ENCODE data around the gene SKAP1. TPM values are rescaled to one million over a fixed set of nuclear protein-coding genes. Genes with fewer than 3 reads are reported as not detected.

The SKAP1 gene
- total RNA-seq, 6 donors from 2014 or later: 1.9 to 5.3 (median 3.9) TPM

DNA sequence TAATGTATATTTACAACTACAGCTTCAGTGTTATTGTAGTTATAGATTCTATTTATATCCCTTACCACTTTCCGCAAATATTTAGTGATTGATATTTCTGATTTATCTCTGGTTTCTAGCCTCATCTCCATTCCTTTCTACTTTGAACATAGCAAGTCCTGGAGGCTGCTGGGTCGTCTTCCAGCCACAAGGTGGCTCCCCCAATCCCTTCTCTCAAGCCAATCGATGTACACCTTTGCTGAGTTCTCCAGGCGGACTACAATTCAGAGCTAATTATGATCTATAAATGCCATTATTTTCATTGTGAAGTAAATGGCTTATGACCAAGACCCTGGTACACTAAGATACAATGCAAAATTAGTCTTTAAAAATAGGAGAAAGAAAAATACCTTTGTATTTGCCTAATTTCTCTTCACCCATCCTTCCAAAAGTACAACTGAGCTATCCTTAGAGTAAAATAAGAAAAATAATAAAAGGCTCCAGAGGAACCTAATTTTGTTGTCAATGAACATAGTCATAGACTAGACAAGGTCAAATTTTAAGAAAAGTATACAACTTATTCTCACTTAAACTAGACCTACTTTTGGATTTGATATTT is 122.1 kb downstream of the SKAP1 start:
- peak in 1 of 2 donors; percentile 81 for ATAC-seq (ENCODE audit: low FRiP score in 2 of 2)
- Histone ChIP-seq H3K36me3 (no peaks in the 10 kb centered on the region), H3K9me3 (no peaks in the 10 kb centered on the region), H3K27me3 (peaks cover 0 to 9% (median 3%) of the 10 kb centered on the region in 4 donors), H3K4me3 (no peak overlapping the region), H3K27ac (no peak overlapping the region), H3K4me1 (no peaks in the 10 kb centered on the region)
- TF ChIP-seq EP300 (IDR thresholded peaks at IDR 0.05) (no peak), POLR2AphosphoS5 (IDR thresholded peaks at IDR 0.05) (no peak), POLR2A (IDR thresholded peaks at IDR 0.05) (no peak)
- TF ChIP-seq, protein P1, sequence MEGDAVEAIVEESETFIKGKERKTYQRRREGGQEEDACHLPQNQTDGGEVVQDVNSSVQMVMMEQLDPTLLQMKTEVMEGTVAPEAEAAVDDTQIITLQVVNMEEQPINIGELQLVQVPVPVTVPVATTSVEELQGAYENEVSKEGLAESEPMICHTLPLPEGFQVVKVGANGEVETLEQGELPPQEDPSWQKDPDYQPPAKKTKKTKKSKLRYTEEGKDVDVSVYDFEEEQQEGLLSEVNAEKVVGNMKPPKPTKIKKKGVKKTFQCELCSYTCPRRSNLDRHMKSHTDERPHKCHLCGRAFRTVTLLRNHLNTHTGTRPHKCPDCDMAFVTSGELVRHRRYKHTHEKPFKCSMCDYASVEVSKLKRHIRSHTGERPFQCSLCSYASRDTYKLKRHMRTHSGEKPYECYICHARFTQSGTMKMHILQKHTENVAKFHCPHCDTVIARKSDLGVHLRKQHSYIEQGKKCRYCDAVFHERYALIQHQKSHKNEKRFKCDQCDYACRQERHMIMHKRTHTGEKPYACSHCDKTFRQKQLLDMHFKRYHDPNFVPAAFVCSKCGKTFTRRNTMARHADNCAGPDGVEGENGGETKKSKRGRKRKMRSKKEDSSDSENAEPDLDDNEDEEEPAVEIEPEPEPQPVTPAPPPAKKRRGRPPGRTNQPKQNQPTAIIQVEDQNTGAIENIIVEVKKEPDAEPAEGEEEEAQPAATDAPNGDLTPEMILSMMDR (IDR thresholded peaks at IDR 0.05): peak; percentile 38 to 86 (median 59)
- peak in 1 of 2 donors; percentile 42 for DNase-seq
- WGBS, 2 donors: 23 to 25% methylated on average over 4 of the region's 4 CpGs

DNA sequence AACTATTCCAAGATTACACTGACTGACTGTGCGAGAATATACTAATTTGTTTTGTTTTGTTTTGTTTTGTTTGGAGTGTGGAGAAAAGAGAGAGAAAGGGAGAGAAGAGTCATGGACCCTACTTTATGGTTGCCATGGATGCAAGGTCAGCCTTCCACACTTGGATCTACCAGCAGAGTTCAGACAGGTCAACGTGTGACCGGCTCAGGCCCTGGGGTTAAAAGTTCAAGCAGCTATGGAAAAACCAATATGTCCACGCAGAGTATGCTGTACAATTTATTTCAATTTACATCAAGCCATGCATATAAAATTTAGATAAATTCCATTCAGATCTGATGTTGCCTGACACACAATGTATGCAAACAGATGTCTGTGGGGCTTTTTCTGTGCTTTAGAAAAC is 122.8 kb downstream of the SKAP1 start:
- Histone ChIP-seq H3K4me1 (no peaks in the 10 kb centered on the region), H3K4me3 (no peak overlapping the region), H3K9me3 (no peaks in the 10 kb centered on the region), H3K27ac (no peak overlapping the region), H3K36me3 (no peaks in the 10 kb centered on the region), H3K27me3 (peaks cover 0 to 9% (median 3%) of the 10 kb centered on the region in 4 donors)
- no peak for ATAC-seq (ENCODE audit: low FRiP score in 2 of 2)
- DNase-seq: no peak
- TF ChIP-seq POLR2A (IDR thresholded peaks at IDR 0.05) (no peak), POLR2AphosphoS5 (IDR thresholded peaks at IDR 0.05) (no peak), EP300 (IDR thresholded peaks at IDR 0.05) (no peak)
- TF ChIP-seq, protein P1 (IDR thresholded peaks at IDR 0.05): no peak
- whole genome bisulfite sequencing, 2 donors: 63 to 70% methylated on average over 4 of the region's 4 CpGs

DNA sequence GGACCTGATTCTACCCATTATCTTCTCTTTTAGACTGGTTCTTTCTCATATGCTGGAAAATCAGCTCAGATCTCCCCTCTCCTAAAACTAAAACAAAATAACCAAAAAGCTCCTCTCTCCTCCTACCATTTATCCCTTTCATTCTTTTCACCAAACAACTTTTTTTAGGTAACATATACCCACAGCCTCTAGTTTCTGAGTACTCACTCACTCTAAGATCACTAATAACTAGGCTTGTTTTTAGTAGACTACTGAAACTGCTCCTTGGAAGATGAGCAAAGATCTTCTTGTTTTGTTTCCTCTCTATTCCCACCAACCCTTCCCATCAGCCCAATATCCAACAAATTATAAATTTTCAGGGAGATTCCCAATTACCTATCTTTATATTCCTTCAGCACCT is 129.0 kb downstream of the SKAP1 start:
- Histone ChIP-seq H3K27me3 (no peaks in the 10 kb centered on the region), H3K4me3 (no peak overlapping the region), H3K9me3 (no peaks in the 10 kb centered on the region), H3K4me1 (no peaks in the 10 kb centered on the region), H3K27ac (no peak overlapping the region), H3K36me3 (no peaks in the 10 kb centered on the region)
- no peak for DNase-seq
- no peak for TF ChIP-seq POLR2A (IDR thresholded peaks at IDR 0.05)
- TF ChIP-seq, protein P1 (IDR thresholded peaks at IDR 0.05): no peak
- no peak for ATAC-seq (ENCODE audit: low FRiP score in 2 of 2)

DNA sequence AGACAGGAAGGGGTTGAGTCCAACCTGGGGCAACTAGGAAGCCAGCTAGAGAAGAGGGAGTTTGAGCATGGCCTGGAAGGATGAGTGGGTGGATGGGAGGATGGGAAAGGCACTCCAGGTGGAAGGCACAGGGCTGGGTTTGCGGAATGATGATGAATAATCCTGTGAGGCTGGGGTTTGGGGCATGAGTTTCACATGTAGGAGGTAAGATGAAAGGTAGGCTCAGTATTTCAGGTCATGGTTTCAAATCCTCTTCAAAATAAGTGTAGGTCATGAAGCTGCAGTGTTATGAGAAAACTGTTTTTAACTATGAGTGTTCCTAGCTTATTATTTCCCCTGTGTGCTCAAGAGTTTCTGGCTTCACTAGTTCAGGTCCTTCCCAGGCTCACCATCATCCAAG is 130.3 kb downstream of the SKAP1 start:
- Histone ChIP-seq H3K27ac (no peak overlapping the region), H3K27me3 (no peaks in the 10 kb centered on the region), H3K9me3 (no peaks in the 10 kb centered on the region), H3K4me3 (no peak overlapping the region), H3K36me3 (no peaks in the 10 kb centered on the region), H3K4me1 (no peaks in the 10 kb centered on the region)
- DNase-seq: no peak
- no peak for ATAC-seq (ENCODE audit: low FRiP score in 2 of 2)
- TF ChIP-seq EP300 (IDR thresholded peaks at IDR 0.05): no peak
- TF ChIP-seq POLR2AphosphoS5 (IDR thresholded peaks at IDR 0.05): no peak
- TF ChIP-seq, protein P1 (IDR thresholded peaks at IDR 0.05): no peak
- TF ChIP-seq POLR2A (IDR thresholded peaks at IDR 0.05): no peak
- WGBS, 2 donors: 95 to 96% methylated on average over 1 of the region's 1 CpG

DNA sequence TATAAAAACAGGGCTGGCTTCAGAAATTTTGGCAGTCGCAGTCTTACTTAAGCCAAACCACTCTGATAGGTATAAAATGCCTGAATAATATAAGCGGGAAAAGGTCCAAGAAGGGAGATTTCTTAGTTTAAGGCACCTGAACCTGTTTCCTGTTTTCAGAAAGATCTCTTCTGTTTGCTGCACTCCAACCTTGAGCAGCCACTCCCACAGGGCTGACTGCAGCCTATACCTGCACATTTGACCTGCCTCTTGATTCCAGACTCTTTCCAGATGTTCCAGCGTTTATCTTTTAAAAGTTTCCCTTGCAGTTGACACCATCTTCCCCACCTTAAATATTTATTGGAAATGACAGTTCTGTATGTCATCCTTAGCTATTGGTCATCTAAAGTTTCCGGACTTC is 132.2 kb downstream of the SKAP1 start:
- DNase-seq (no peak), ATAC-seq (ENCODE audit: low FRiP score in 2 of 2) (no peak)
- Histone ChIP-seq H3K36me3 (no peaks in the 10 kb centered on the region), H3K27me3 (no peaks in the 10 kb centered on the region), H3K4me1 (no peaks in the 10 kb centered on the region), H3K9me3 (no peaks in the 10 kb centered on the region), H3K4me3 (no peak overlapping the region), H3K27ac (no peak overlapping the region)
- WGBS, 2 donors: 69 to 71% methylated on average over 4 of the region's 4 CpGs
- TF ChIP-seq POLR2A (IDR thresholded peaks at IDR 0.05) (no peak), EP300 (IDR thresholded peaks at IDR 0.05) (no peak), POLR2AphosphoS5 (IDR thresholded peaks at IDR 0.05) (no peak)
- TF ChIP-seq, protein P1 (IDR thresholded peaks at IDR 0.05): no peak

Data from upper lobe of left lung (tissue), 6 donors.